Ishikawa (cell line): ENCODE measurements around the gene INSIG1.

Experiments
- CEBPB ChIP-seq: IDR thresholded peaks from 2 replicates; pipeline ENCODE4 v1.6.1; 2012
- CREB1 ChIP-seq: IDR thresholded peaks from 2 replicates; pipeline ENCODE4 v1.6.1; 2012; ENCODE audit warnings: low read depth
- EGR1 ChIP-seq: IDR thresholded peaks from 2 replicates; pipeline ENCODE4 v1.6.1; 2012
- EP300 ChIP-seq: IDR thresholded peaks from 2 replicates; pipeline ENCODE4 v1.6.1; 2012; ENCODE audit warnings: borderline replicate concordance
- FOXM1 ChIP-seq: IDR thresholded peaks from 2 replicates; pipeline ENCODE4 v1.6.1; 2012; ENCODE audit warnings: low read depth, borderline replicate concordance
- NFIC ChIP-seq: IDR thresholded peaks from 2 replicates; pipeline ENCODE4 v1.6.1; 2012
- RAD21 ChIP-seq: IDR thresholded peaks from 2 replicates; pipeline ENCODE4 v1.6.1; 2012; ENCODE audit warnings: low read depth
- TAF1 ChIP-seq: IDR thresholded peaks from 2 replicates; pipeline ENCODE4 v1.6.1; 2012; ENCODE audit warnings: low read depth, mild to moderate bottlenecking
- TCF12 ChIP-seq: IDR thresholded peaks from 2 replicates; pipeline ENCODE4 v1.6.1; 2012; ENCODE audit warnings: low read depth
- TEAD4 ChIP-seq: IDR thresholded peaks from 2 replicates; pipeline ENCODE4 v1.6.1; 2012
- YY1 ChIP-seq: IDR thresholded peaks from 2 replicates; pipeline ENCODE4 v1.6.1; 2012; ENCODE audit warnings: low read depth
- ZBTB7A ChIP-seq: IDR thresholded peaks from 2 replicates; pipeline ENCODE4 v1.6.1; 2012; ENCODE audit warnings: low read depth
- TF ChIP-seq, protein P1 (sequence below): IDR thresholded peaks from 2 replicates; pipeline ENCODE4 v1.6.1; 2012
- TF ChIP-seq, protein P2 (sequence below): IDR thresholded peaks from 2 replicates; pipeline ENCODE4 v1.6.1; 2012
- TF ChIP-seq, protein P3 (sequence below): IDR thresholded peaks from 2 replicates; pipeline ENCODE4 v1.6.1; 2012; ENCODE audit warnings: low read depth, mild to moderate bottlenecking

INSIG1 gene

DNA sequence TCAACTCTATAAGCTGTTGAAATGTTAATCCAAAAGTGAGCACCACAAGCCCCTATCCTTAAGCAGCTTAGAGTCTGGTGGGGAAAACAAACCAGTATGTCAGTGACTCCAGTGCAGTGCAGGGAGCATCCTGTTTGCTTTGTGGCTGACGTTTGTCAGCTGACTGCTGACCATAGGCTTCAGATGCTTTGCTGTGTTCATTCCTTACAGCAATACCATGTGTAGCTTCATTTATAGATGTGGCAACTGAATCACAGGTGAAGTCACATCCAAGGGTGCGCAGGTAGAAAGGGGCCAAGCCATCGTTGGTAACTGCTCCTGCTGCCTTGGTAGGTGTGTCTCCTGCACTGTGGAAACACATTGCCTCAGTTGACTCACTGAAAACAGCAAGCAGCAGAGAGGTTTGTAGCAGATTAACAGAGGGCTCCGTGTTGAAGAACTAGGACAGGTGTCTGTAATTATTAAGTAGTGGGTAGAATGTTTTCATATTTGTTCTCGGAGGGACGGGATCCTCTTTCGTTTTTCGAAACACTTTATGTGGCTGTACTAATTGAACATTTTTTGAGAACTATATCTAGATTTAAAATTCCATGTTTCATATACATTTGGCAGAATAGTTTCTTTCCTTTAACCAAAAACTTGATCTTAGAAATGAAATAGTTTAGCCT is 2.0 kb downstream of the INSIG1 start:
- TF ChIP-seq TEAD4 (no peak), EGR1 (no peak), CEBPB (no peak), EP300 (no peak), TCF12 (no peak), NFIC (no peak), ZBTB7A (no peak), TAF1 (no peak), CREB1 (no peak), YY1 (no peak), FOXM1 (no peak), RAD21 (no peak)
- TF ChIP-seq, protein P1, sequence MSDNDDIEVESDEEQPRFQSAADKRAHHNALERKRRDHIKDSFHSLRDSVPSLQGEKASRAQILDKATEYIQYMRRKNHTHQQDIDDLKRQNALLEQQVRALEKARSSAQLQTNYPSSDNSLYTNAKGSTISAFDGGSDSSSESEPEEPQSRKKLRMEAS = no peak
- TF ChIP-seq, protein P2, sequence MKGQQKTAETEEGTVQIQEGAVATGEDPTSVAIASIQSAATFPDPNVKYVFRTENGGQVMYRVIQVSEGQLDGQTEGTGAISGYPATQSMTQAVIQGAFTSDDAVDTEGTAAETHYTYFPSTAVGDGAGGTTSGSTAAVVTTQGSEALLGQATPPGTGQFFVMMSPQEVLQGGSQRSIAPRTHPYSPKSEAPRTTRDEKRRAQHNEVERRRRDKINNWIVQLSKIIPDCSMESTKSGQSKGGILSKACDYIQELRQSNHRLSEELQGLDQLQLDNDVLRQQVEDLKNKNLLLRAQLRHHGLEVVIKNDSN = no peak
- TF ChIP-seq, protein P3, sequence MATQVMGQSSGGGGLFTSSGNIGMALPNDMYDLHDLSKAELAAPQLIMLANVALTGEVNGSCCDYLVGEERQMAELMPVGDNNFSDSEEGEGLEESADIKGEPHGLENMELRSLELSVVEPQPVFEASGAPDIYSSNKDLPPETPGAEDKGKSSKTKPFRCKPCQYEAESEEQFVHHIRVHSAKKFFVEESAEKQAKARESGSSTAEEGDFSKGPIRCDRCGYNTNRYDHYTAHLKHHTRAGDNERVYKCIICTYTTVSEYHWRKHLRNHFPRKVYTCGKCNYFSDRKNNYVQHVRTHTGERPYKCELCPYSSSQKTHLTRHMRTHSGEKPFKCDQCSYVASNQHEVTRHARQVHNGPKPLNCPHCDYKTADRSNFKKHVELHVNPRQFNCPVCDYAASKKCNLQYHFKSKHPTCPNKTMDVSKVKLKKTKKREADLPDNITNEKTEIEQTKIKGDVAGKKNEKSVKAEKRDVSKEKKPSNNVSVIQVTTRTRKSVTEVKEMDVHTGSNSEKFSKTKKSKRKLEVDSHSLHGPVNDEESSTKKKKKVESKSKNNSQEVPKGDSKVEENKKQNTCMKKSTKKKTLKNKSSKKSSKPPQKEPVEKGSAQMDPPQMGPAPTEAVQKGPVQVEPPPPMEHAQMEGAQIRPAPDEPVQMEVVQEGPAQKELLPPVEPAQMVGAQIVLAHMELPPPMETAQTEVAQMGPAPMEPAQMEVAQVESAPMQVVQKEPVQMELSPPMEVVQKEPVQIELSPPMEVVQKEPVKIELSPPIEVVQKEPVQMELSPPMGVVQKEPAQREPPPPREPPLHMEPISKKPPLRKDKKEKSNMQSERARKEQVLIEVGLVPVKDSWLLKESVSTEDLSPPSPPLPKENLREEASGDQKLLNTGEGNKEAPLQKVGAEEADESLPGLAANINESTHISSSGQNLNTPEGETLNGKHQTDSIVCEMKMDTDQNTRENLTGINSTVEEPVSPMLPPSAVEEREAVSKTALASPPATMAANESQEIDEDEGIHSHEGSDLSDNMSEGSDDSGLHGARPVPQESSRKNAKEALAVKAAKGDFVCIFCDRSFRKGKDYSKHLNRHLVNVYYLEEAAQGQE = no peak

DNA sequence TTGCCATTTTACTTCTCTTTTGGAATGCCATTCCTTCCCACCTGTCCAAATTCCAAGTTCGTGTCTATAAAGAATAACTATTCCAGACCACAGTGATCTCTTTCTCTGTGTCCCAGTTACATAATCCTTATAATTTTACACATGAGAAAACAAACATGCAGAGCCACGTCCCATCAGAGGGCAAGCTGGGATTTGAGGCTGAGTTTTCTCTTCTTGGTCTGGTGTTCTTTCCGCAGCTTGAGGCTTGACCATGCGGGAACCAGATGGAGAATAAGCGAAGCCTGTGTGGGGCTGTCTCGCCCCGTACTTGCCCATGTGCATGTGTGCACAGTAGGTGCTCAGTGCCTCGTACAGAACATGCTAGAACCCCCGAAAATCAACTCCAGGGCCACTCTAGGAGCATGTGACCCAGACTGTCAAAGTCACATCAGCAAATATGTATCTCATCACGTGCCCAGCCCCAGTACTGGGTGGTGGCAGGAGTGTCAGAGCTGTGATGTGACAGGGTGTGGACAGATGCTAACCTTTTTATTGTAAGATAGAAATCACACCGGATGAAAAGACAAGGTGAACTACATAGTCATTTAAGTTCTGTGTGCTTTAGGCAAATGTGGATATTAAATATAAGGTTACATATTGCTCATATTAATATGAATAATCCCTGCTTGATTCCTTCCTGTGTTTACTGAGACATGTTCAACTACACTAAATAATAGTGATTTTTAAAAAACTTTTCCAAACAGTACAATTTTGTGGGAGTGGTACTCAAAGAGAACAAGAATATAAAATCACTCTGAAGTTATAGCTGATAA is 3.2 kb downstream of the INSIG1 start:
- TF ChIP-seq, protein P3 = no peak
- TF ChIP-seq ZBTB7A = no peak
- TF ChIP-seq, protein P1 = no peak

DNA sequence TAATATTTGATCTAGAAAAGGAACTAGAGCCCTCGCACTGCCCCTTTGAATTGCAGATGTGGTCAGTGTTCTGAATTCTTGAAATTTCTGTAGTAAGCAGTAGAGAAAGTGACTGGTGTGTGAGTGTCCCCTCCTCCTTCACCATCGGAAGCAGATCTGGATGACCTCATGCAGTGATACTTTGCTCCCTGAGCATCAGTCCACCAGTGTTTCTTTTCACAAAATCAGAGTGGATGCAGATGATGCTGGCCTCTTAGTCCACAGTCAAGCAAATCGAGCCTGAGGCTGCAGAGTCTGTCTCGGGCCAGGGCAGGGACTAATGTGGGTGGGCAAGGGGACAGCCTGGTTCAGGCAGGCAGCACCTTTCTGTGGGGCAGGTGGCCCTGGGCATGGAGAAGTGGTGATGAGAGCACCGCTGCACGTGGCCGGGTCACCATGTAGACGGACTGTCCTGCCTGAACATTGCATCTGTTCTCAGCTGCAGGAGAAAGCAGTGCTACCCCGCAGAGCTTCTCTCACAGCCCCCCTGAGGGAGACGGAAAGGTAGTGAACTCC is 5.4 kb downstream of the INSIG1 start:
- no peak for TF ChIP-seq TAF1
- TF ChIP-seq FOXM1 = no peak
- TF ChIP-seq TCF12 = no peak
- no peak for TF ChIP-seq NFIC
- no peak for TF ChIP-seq CEBPB
- no peak for TF ChIP-seq TEAD4
- TF ChIP-seq, protein P2 = no peak
- no peak for TF ChIP-seq RAD21
- TF ChIP-seq CREB1 = no peak
- TF ChIP-seq, protein P3 = no peak
- TF ChIP-seq EGR1 = no peak
- TF ChIP-seq YY1 = no peak
- no peak for TF ChIP-seq EP300
- TF ChIP-seq, protein P1 = no peak
- no peak for TF ChIP-seq ZBTB7A

DNA sequence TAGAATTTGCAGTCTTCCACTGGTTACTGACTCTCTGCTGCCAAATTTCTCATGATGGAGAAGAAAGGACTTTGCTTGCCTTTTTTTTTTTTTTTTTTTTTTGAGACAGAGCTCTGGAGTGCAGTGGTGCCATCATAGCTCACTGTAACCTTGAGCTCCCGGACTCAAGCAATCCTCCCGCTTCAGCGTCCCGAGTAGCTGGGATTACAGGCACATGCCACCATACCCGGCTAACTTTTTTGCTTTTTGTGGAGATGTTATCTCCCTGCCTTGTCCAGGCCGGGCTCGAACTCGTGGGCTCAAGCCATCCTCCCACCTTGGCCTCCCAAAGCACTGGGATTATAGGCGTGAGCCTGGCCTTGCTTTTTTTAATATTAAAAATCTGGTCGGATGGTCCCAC is 6.2 kb downstream of the INSIG1 start:
- no peak for TF ChIP-seq TCF12
- no peak for TF ChIP-seq EP300
- TF ChIP-seq TAF1 = no peak
- TF ChIP-seq EGR1 = no peak
- TF ChIP-seq, protein P1 = no peak
- no peak for TF ChIP-seq TEAD4
- no peak for TF ChIP-seq CEBPB
- TF ChIP-seq FOXM1 = no peak
- no peak for TF ChIP-seq YY1
- TF ChIP-seq CREB1 = no peak
- TF ChIP-seq, protein P3 = no peak
- TF ChIP-seq ZBTB7A = no peak
- no peak for TF ChIP-seq NFIC
- no peak for TF ChIP-seq RAD21
- TF ChIP-seq, protein P2 = no peak
